Muscle layer of duodenum (tissue), 2 donors: ENCODE measurements around the gene KLHL14.

Experiments
- H3K27ac ChIP-seq: one replicate; pipeline ENCODE4 v1.7.0; 2013; ENCODE audit warnings: mild to moderate bottlenecking, low read length
- H3K27me3 ChIP-seq: one replicate; pipeline ENCODE4 v1.7.0; 2013; ENCODE audit warnings: low read depth, mild to moderate bottlenecking, control low read depth, low read length
- H3K36me3 ChIP-seq, 2 donors: one replicate each; pipeline ENCODE4 v1.7.0; 2013; ENCODE audit warnings: low read length in 2 of 2, control low read depth in 1 of 2, mild to moderate bottlenecking in 1 of 2; ENCODE audit not compliant: insufficient read depth in 2 of 2, control insufficient read depth in 1 of 2
- H3K4me1 ChIP-seq, 2 donors: one replicate each; pipeline ENCODE4 v1.7.0; 2013; ENCODE audit warnings: low read length in 2 of 2, mild to moderate bottlenecking in 2 of 2, control low read depth in 1 of 2, moderate library complexity in 1 of 2; ENCODE audit not compliant: insufficient read depth in 2 of 2, control insufficient read depth in 1 of 2
- H3K4me3 ChIP-seq, 2 donors: one replicate each; pipeline ENCODE4 v1.7.0; 2013; ENCODE audit warnings: low read length in 2 of 2, low read depth in 1 of 2, mild to moderate bottlenecking in 1 of 2
- H3K9me3 ChIP-seq, 2 donors: one replicate each; pipeline ENCODE4 v1.7.0; 2013; ENCODE audit warnings: low read length in 2 of 2, control low read depth in 1 of 2, mild to moderate bottlenecking in 1 of 2; ENCODE audit not compliant: control insufficient read depth in 1 of 2
- donor health status: healthy.

The KLHL14 gene, protein sequence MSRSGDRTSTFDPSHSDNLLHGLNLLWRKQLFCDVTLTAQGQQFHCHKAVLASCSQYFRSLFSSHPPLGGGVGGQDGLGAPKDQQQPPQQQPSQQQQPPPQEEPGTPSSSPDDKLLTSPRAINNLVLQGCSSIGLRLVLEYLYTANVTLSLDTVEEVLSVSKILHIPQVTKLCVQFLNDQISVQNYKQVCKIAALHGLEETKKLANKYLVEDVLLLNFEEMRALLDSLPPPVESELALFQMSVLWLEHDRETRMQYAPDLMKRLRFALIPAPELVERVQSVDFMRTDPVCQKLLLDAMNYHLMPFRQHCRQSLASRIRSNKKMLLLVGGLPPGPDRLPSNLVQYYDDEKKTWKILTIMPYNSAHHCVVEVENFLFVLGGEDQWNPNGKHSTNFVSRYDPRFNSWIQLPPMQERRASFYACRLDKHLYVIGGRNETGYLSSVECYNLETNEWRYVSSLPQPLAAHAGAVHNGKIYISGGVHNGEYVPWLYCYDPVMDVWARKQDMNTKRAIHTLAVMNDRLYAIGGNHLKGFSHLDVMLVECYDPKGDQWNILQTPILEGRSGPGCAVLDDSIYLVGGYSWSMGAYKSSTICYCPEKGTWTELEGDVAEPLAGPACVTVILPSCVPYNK

DNA sequence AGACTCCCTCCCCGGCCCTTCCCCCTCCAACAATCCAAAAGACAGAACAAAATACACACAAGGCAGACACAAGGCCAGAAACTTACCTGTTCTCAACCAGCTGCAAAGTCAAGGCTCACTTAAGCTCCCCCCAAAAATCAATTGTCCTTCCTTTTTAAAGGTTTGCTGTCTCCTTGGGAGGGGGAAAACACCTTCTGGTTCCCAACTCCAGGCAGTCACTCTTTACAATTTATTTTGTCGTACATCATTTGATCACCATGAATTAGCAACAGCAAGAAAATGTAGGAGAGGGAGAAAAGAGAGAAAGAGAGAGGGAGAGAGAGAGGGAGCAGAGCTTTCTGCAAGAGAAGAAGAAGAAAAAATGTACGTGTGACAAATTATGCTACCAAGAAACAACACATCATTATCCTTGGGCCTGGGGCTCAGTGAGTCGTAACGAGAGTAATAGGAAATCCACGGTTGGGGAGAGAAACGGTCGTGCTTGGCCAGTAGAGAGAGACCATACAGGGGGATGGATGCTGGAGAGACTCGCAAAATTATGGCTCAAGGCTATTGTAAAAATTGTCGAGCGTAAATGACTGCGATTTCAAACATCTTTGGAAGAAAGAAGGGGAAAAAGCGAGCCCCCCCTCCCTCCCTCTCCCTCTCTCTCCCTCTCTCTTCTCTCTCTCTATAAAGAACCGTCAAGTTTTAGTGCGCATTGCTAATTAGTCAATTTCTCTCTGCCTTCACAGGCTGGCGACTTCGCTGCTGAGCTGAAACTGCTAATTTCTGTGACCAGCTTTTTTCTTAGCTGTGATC lies at the start of gene KLHL14:
KLHL14 (minus strand) TSS at position 443 of the 801 bp plus-strand sequence. CDS start 2,432 bp downstream, outside the sequence.
- no peak within 1 kb of the TSS for H3K27ac ChIP-seq
- peaks cover 0 to 25% of the 10 kb centered on the region in 2 donors for H3K4me1 ChIP-seq
- no peaks in the 10 kb centered on the region for H3K9me3 ChIP-seq
- H3K27me3 ChIP-seq: peaks cover 24% of the 10 kb centered on the region
- no peaks in the 10 kb centered on the region for H3K36me3 ChIP-seq
- peak within 1 kb of the TSS in 1 of 2 donors; percentile 73 for H3K4me3 ChIP-seq

DNA sequence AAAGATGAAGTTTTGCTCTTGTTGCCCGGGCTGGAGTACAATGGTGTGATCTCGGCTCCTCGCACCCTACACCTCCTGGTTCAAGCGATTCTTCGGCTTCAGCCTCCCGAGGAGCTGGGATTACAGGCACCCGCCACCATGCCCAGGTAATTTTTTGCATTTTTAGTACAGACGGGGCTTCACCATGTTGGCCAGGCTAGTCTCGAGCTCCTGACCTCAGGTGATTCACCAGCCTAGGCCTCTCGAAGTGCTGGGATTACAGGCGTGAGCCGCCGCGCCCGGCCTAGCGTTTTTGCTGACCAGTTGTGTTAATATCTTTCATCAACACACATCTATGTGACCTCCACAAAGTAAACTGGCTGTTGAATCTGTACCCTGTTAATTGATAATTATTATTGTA lies 49.4 kb upstream of the KLHL14 start:
- H3K27ac ChIP-seq: no peak overlapping the region
- H3K4me3 ChIP-seq: no peak overlapping the region
- H3K27me3 ChIP-seq: no peaks in the 10 kb centered on the region
- H3K4me1 ChIP-seq: no peaks in the 10 kb centered on the region
- H3K9me3 ChIP-seq: no peaks in the 10 kb centered on the region
- H3K36me3 ChIP-seq: no peaks in the 10 kb centered on the region

DNA sequence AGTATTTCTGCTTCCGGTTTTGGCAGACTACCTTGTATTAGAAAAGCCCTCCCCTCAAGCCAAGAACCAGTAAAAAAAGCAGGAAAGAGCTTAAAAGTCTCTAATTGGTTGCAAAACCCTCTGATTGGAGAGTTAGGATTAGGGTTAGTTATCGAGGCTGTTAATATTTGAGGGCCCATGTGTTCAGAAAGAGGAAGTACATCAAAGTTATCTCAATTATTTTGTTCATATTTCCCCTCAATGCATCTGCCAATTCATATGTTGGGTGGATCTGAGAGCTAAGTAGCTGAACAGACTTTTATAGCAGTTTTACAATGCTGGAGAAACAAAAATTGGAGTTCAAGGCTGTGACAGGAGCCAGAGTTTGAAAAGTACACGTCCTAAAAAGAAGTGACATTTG lies 43.1 kb upstream of the KLHL14 start:
- Histone ChIP-seq H3K4me3 (no peak overlapping the region), H3K27ac (no peak overlapping the region), H3K27me3 (no peaks in the 10 kb centered on the region), H3K9me3 (no peaks in the 10 kb centered on the region), H3K36me3 (no peaks in the 10 kb centered on the region), H3K4me1 (no peaks in the 10 kb centered on the region)

DNA sequence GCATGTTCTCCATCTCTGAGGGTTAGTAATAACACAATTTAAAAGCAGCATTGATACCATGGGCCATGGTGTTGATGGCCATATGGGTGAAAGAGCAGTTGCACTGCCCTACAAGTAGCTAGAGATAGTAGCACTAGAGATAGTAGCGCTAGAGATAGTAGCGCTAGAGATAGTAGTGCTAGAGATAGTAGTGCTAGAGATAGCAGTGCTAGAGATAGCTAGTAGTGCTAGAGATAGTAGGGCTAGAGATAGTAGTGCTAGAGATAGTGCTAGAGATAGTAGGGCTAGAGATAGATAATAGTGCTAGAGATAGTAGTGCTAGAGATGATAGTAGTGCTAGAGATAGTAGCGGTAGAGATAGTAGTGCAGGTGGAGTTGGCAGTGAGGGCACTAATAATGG lies 39.5 kb upstream of the KLHL14 start:
- Histone ChIP-seq H3K4me1 (no peaks in the 10 kb centered on the region), H3K4me3 (no peak overlapping the region), H3K36me3 (no peaks in the 10 kb centered on the region), H3K27ac (no peak overlapping the region), H3K27me3 (no peaks in the 10 kb centered on the region), H3K9me3 (no peaks in the 10 kb centered on the region)

DNA sequence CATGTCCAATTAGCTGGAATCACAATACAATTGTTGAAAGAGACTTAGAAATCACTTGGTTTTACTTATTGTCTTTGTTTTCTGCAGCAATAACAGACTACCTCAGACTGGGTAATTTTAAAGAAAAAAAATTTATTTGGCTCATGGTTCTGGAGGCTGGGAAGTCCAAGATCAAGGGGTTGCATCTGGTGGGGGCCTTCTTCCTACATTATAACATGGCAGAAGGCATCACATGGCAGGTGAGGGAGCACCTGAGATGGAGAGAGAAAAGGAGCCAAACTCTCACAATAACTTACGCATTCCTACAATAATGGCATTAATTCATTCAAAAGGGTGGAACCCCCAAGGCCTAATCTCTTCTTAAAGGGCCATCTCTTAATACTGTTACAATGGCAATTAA lies 37.5 kb upstream of the KLHL14 start:
- H3K9me3 ChIP-seq: no peaks in the 10 kb centered on the region
- H3K4me3 ChIP-seq: no peak overlapping the region
- H3K4me1 ChIP-seq: no peaks in the 10 kb centered on the region
- no peaks in the 10 kb centered on the region for H3K27me3 ChIP-seq
- no peak overlapping the region for H3K27ac ChIP-seq
- no peaks in the 10 kb centered on the region for H3K36me3 ChIP-seq

DNA sequence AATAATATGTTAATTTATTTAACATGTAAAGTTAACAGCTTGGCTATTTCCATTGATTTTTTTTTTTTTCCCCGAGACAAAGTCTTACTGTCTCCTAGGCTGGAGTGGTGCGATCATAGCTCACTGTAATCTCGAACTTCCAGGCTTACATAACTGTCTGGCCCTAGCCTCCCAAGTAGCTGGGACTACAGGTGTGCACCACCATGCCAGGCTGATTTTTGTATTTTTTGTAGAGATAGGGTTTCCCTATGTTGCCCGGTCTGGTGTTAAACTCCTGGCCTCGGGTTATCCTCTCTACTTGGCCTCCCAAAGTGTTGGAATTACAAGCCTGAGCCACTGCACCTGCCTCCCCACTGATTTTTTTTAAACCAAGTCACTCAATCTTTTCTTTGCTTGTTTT lies 32.5 kb upstream of the KLHL14 start:
- no peaks in the 10 kb centered on the region for H3K36me3 ChIP-seq
- no peaks in the 10 kb centered on the region for H3K9me3 ChIP-seq
- H3K4me1 ChIP-seq: no peaks in the 10 kb centered on the region
- H3K27ac ChIP-seq: no peak overlapping the region
- no peaks in the 10 kb centered on the region for H3K27me3 ChIP-seq
- no peak overlapping the region for H3K4me3 ChIP-seq

DNA sequence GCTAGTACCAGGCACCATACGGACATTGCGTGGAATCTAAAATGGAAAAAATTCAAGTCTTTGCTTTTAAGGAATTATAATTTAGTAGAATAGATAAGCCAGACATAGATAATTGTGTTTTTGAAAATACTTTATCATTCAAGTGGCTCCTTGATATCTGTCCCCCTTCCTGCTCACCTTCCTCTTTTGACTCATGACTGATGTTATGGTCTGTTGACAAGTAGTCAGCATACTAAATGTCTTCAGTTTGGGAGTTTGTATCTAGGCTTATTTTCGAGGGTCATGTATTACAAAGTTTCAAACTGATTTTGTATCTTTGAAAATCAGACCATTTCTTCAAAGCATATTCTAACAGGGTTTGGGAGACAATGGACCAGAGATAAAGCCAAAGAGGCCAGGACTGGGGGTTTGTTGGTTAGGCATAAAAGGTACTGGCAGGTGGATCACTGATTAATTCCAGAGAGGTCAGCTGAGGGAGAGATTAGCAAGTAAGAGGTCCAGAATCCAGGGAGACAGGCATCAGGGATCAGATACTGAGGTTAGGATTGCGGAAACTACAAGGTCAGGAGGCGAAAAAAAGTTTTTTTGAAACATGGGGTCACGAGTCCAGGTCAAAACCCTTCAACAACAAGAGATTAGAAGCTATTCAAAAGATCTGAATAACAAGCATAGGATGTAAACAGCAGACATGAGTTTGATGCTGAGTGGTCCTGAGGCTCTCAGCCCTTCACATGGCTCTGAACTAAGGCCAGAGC lies 31.5 kb upstream of the KLHL14 start:
- Histone ChIP-seq H3K4me1 (no peaks in the 10 kb centered on the region), H3K27ac (no peak overlapping the region), H3K4me3 (no peak overlapping the region), H3K36me3 (no peaks in the 10 kb centered on the region), H3K9me3 (no peaks in the 10 kb centered on the region), H3K27me3 (no peaks in the 10 kb centered on the region)

DNA sequence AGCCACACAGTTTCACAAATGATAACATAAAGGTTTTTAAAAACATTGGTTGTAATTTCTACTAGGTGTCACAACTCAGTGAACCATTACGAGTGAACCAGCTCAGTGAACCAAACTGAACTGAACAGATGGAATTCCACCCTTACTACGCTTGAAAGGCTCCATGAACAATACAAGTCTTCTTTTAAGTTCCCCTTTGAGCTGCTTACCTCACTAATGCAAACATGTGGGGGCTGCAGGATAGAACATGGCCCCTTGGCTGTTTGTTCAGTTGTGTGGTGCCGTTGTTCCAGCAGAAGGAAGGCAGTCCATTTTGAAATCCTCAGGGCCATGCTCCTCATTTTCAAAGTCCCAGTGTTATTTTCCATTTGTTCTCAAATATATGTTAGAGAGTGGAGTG lies 30.7 kb upstream of the KLHL14 start:
- no peak overlapping the region for H3K4me3 ChIP-seq
- no peak overlapping the region for H3K27ac ChIP-seq
- H3K36me3 ChIP-seq: no peaks in the 10 kb centered on the region
- H3K4me1 ChIP-seq: no peaks in the 10 kb centered on the region
- no peaks in the 10 kb centered on the region for H3K9me3 ChIP-seq
- H3K27me3 ChIP-seq: no peaks in the 10 kb centered on the region

DNA sequence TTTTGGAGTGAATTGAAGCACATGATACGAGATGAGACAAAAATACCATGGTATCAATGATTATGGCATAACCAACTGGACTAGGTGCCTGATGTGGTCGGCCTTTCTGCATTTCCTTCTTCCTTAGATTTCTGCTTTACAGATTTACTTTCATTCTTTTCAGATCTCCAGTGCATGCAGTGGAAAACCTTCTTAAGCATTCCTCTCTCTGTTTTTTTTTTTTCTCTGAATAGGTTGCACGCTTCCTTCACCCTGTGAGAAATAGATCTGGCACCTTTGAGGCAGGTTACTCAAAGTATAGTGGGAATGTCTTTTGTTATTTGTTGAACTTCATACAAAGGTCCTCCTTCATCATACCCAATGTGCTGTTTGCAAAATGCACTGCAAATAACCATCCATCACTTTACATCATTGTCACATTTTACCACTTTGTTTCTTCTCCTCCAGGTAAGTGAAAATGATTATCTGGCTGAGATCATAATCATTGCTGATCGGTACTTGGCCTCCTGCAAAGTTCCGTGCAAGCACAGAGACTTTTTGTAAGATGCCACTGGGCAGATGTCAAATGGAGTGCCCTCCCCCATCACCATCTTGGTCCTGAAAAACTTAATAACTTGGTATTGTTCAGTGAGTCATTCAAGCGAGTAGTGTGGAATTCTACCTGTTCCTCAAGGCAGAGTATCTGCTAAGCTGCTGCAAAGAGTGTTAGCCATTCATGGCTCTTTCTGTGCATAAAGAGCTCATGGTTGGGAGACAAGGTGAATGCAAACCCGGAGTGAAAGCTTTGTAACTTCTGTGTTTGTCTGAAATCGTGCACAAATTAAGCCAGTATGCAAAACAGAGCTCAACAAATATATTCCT lies 30.0 kb upstream of the KLHL14 start:
- H3K4me1 ChIP-seq: no peaks in the 10 kb centered on the region
- H3K27ac ChIP-seq: no peak overlapping the region
- H3K36me3 ChIP-seq: no peaks in the 10 kb centered on the region
- no peak overlapping the region for H3K4me3 ChIP-seq
- H3K9me3 ChIP-seq: peaks cover 4 to 5% of the 10 kb centered on the region in 2 donors
- no peaks in the 10 kb centered on the region for H3K27me3 ChIP-seq

DNA sequence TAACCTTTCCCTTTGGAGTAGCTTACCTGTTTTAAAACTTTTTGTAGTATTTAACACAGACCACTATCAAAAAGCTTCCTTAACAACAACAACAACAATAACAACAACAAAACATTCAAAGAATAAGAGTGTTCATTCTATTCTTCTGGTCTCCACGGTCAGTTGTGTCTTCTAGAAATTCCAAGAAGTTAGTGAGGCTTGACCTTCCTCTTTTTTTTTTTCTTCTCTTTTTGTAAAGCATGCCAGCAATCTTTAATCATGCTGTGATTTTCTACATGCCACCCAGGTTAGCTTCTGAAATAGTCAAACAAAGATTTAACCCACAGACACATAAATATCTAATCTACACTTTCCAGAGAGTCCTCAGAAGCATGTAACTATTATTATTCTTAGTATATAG lies 28.4 kb upstream of the KLHL14 start:
- Histone ChIP-seq H3K36me3 (no peaks in the 10 kb centered on the region), H3K9me3 (peaks cover 4 to 8% of the 10 kb centered on the region in 2 donors), H3K27ac (no peak overlapping the region), H3K4me1 (no peaks in the 10 kb centered on the region), H3K4me3 (no peak overlapping the region), H3K27me3 (no peaks in the 10 kb centered on the region)
